Stimulated activated CD4-positive, alpha-beta T cell treated with anti-CD3 and anti-CD28 coated beads, Interleukin-4, amount 100 ng/mL, for 4 hours (primary cell): ENCODE data around the gene SEBOX.

Source experiments
- DNase-seq, 2 experiments: peaks; one replicate each; pipeline ENCODE4 v3.0.0-alpha.2; 2020

Gene SEBOX

DNA sequence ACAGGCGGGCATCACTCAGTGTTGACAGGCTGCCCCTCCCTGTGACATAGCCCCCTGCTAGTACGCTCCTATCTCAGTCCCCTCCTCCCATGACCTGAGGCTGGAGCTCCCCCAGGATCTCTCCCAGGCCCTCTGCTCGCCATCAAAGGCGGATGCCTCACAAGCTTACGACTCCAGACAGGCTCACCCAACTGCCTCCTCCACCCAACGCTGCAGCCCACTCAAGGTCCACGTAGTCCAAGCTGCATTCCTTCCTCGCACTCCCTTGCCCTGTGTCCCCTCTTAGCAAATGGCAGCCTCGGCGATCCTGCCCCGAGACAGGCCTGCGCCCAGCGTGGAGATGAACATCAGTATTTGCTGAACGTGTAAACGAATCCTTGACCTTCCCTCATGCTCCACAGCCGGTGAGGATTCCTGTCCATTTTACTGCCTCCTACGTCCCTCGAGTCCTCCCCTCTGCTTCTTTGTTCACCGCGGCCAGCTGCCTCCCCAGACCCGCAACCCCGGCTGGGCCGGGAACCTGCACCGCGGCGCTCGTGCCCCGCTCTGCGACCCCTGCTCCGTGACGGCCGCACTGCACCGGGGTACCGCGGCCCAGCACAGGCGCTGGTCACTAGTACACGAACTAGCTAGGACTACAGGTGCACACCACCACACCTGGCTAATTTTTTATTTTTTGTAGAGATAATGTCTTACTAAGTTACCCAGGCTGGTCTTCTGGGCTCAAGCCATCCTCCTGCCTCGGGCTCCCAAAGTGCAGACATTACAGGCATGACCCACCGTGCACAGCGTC is 46.8 kb downstream of the SEBOX start:
- DNase-seq, result no peak

DNA sequence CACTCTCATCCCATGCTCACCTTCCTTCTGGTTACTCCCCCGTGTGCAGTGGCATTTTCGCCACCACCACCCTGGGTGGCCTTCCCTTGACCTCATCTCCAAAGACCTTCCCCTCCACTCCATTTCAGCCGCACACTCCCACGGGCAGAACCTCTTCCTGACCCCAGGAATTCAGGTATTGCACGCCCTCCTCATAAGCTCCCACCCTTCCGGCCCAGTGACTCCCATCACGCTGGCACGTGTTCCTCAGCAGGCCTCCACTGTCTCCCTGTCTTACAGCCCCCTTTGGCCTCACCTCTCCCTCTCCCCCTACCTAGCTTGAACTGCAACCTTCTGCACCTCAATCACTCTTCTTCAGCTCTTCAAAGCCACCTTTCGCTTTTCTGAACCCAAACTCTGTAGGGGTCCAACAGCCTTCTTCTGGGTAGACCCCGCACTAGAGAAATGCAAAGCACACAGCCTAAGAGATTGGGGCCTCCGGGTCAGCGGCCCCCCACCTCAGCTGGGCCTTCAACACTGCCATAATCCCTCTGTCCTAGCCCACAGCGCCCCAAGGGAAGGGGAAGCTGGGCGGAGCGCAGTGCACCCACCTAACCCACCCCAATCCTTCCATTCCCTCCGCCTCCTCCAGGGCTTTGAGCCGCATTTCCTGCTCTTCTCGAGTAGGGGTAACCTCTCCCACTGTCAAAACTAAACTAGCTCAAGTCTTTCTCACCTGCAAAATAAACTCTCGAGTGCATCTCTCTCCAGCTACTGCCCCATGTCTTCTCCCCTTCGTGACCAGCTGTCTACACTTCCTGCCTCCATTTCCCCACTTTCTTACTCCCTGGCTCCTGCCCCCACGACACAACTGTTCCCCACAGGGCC is 47.7 kb downstream of the SEBOX start:
- no peak for DNase-seq

DNA sequence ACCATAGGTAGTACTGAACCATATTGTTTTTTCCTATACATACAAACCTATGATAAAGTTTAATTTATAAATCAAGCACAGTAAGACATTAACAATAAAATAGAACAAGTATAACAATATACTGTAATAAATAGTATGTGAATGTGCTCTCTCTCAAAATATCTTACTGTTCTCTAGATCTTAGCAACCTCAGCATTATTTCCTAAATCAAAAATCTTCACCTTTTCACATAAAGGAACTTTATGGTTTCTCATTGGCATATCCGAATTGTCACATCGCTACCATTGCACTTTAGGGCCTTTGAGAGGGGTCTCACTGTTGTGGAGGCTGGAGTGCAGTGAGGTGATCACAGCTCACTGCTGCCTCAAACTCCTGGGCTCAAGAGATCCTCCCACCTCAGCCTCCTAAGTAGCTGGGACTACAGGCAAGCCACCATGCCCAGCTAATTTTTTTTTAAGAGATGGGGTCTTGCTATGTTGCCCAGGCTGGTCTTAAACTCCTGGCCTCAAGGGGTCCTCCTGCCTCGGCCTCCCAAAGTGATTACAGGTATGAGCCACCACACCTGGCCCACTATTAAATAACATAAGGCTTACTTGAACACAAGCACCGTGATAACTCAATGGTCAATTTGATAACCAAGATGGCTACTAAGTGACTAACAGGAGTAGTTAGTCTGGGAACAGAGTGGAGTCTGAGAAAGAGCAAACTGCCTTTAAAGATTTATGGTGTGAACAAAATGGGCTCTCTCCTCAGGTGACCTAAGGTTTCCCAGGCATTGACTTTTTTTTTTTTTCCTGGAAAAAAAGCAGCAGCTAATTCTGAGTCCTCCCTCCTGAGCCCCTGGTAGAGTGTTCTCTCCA is 48.9 kb downstream of the SEBOX start:
- DNase-seq, result no peak

DNA sequence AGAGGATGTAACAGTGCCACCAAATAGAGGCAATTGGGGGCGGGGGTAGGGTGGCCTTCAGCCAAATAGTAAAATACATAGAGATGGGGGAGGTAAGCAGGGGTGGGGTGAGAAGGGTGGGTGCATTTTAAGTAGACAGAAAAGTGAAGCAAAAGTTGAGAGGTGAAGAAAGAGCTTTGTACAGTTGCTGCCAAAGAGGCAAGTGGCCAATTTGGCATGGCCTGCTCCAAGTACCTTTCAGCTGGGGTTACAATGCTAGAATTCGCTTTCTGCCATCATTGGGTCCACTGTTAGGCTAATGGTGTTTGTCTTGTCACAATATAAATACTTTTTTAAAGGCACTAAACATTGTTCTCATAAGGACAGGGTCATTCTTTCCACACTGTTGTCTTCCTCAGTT is 51.2 kb downstream of the SEBOX start:
- no peak for DNase-seq
